Measurements from ENCODE around the gene COMTD1. TPM values are rescaled to one million over a fixed set of nuclear protein-coding genes. Genes with fewer than 3 reads are reported as not detected.

Gene COMTD1
- total and polyA plus RNA-seq, 7 experiments from 2014 or later = 8.8 to 29.2 (median 14.8) TPM

- H3K36me3 ChIP-seq (ENCODE audit: control insufficient read depth in 2 of 3, insufficient read depth in 3 of 3, low read length in 3 of 3) = no peaks in the 10 kb centered on the region
- no peak for DNase-seq
- H3K36me3 Mint-ChIP-seq = no peaks in the 10 kb centered on the region
- H3K27me3 Mint-ChIP-seq = peaks cover 0 to 2% (median 0%) of the 10 kb centered on the region in 5 donors
- no peak overlapping the region for H3K27ac ChIP-seq (ENCODE audit: low read depth, low read length)
- no peak overlapping the region for H3K4me3 ChIP-seq (ENCODE audit: low read length)
- H3K4me3 Mint-ChIP-seq = peak overlapping the region in 1 of 10 donors; percentile 38
- no peak for ATAC-seq
- POLR2A ChIA-PET = no interaction called here
- H3K9me3 ChIP-seq (ENCODE audit: control insufficient read depth in 2 of 3, low read length in 3 of 3) = no peaks in the 10 kb centered on the region
- H3K27me3 ChIP-seq (ENCODE audit: control insufficient read depth in 2 of 2, insufficient read depth in 2 of 2, low read length in 2 of 2) = no peaks in the 10 kb centered on the region
- no peaks in the 10 kb centered on the region for H3K9me3 Mint-ChIP-seq
- H3K4me1 Mint-ChIP-seq = peaks cover 2 to 6% (median 5%) of the 10 kb centered on the region in 7 donors
- H3K4me1 ChIP-seq (ENCODE audit: control insufficient read depth in 2 of 2, insufficient read depth in 2 of 2, low read length in 2 of 2) = peaks cover 0 to 3% of the 10 kb centered on the region in 2 donors
- CTCF ChIA-PET = no interaction called here
- intact Hi-C loops (cut with micrococcal nuclease) = loop anchor here (5.0 to 10.0 kb wide), 6 partner anchors 217 to 1364 kb away; partner anchors contain the start of genes CAMK2G (in 1 of the 2) and VCL (in 1 of the 2)
- H3K27ac Mint-ChIP-seq = peak overlapping the region in 1 of 9 donors; percentile 59
Observed at GRCh38 chr10:75239096-75239790, 3.5 kb upstream of the COMTD1 start.

GRCh38 chr10:75238182-75239095 is 2.7 kb upstream of the COMTD1 start:
- H3K4me3 ChIP-seq (ENCODE audit: low read length) = no peak overlapping the region
- H3K36me3 ChIP-seq (ENCODE audit: control insufficient read depth in 2 of 3, insufficient read depth in 3 of 3, low read length in 3 of 3) = no peaks in the 10 kb centered on the region
- DNase-seq = peak in 1 of 9 donors; percentile 16
- no peaks in the 10 kb centered on the region for H3K36me3 Mint-ChIP-seq
- no peaks in the 10 kb centered on the region for H3K27me3 ChIP-seq (ENCODE audit: control insufficient read depth in 2 of 2, insufficient read depth in 2 of 2, low read length in 2 of 2)
- CTCF ChIA-PET = interaction anchor here (0.7 to 8.6 kb wide), 4 partner anchors 9 to 74 kb away, joined by 4 to 183 read pairs (median 14); partner anchors contain the start of gene VDAC2
- peak overlapping the region in 1 of 9 donors; percentile 59 for H3K27ac Mint-ChIP-seq
- no peak overlapping the region for H3K27ac ChIP-seq (ENCODE audit: low read depth, low read length)
- H3K4me1 Mint-ChIP-seq = peaks cover 5 to 10% (median 8%) of the 10 kb centered on the region in 7 donors
- no peaks in the 10 kb centered on the region for H3K9me3 ChIP-seq (ENCODE audit: control insufficient read depth in 2 of 3, low read length in 3 of 3)
- intact Hi-C loops (cut with micrococcal nuclease) = loop anchor here (5.0 to 10.0 kb wide), 6 partner anchors 216 to 1364 kb away; partner anchors contain the start of genes CAMK2G (in 1 of the 2) and VCL (in 1 of the 2)
- no peak overlapping the region for H3K4me3 Mint-ChIP-seq
- H3K27me3 Mint-ChIP-seq = no peaks in the 10 kb centered on the region
- no peak for ATAC-seq
- POLR2A ChIA-PET = no interaction called here
- H3K4me1 ChIP-seq (ENCODE audit: control insufficient read depth in 2 of 2, insufficient read depth in 2 of 2, low read length in 2 of 2) = peaks cover 4 to 9% of the 10 kb centered on the region in 2 donors
- no peaks in the 10 kb centered on the region for H3K9me3 Mint-ChIP-seq

GRCh38 chr10:75236178-75236825 is 545 bp upstream of the COMTD1 start:
- Mint-ChIP-seq H3K36me3 (peaks cover 0 to 7% (median 5%) of the 10 kb centered on the region in 5 donors), H3K4me1 (peaks cover 7 to 20% (median 13%) of the 10 kb centered on the region in 7 donors), H3K27me3 (no peaks in the 10 kb centered on the region), H3K27ac (peak overlapping the region; percentile 73 to 97 (median 86)), H3K9me3 (no peaks in the 10 kb centered on the region), H3K4me3 (peak overlapping the region; percentile 39 to 86 (median 82))
- DNase-seq (no peak), ATAC-seq (no peak)
- H3K9me3 ChIP-seq (ENCODE audit: control insufficient read depth in 2 of 3, low read length in 3 of 3) = no peaks in the 10 kb centered on the region
- H3K36me3 ChIP-seq (ENCODE audit: control insufficient read depth in 2 of 3, insufficient read depth in 3 of 3, low read length in 3 of 3) = peaks cover 0 to 13% (median 10%) of the 10 kb centered on the region in 3 experiments
- ChIA-PET POLR2A (interaction anchor here (1.1 to 7.7 kb wide), 4 partner anchors 26 to 125 kb away, joined by 3 to 122 read pairs (median 6); partner anchors contain the start of genes SAMD8 and VDAC2), CTCF (interaction anchor here (0.8 to 8.6 kb wide), 9 partner anchors 9 to 992 kb away, joined by 3 to 183 read pairs (median 5); partner anchors contain the start of genes SAMD8 and VDAC2)
- H3K27ac ChIP-seq (ENCODE audit: low read depth, low read length) = peak overlapping the region; percentile 53
- peaks cover 4 to 11% of the 10 kb centered on the region in 2 donors for H3K4me1 ChIP-seq (ENCODE audit: control insufficient read depth in 2 of 2, insufficient read depth in 2 of 2, low read length in 2 of 2)
- no peaks in the 10 kb centered on the region for H3K27me3 ChIP-seq (ENCODE audit: control insufficient read depth in 2 of 2, insufficient read depth in 2 of 2, low read length in 2 of 2)
- no peak overlapping the region for H3K4me3 ChIP-seq (ENCODE audit: low read length)
- intact Hi-C loops (cut with micrococcal nuclease) = loop anchor here (1.0 to 10.0 kb wide), 12 partner anchors 48 to 1362 kb away; partner anchors contain the start of genes CAMK2G (in 1 of the 2) and VCL (in 1 of the 2)

- peak in 2 of 9 donors; percentile 14 to 28 for DNase-seq
- Histone ChIP-seq H3K4me1 (ENCODE audit: control insufficient read depth in 2 of 2, insufficient read depth in 2 of 2, low read length in 2 of 2) (peaks cover 4 to 11% of the 10 kb centered on the region in 2 donors), H3K27me3 (ENCODE audit: control insufficient read depth in 2 of 2, insufficient read depth in 2 of 2, low read length in 2 of 2) (no peaks in the 10 kb centered on the region), H3K36me3 (ENCODE audit: control insufficient read depth in 2 of 3, insufficient read depth in 3 of 3, low read length in 3 of 3) (peaks cover 0 to 18% (median 12%) of the 10 kb centered on the region in 3 experiments), H3K27ac (ENCODE audit: low read depth, low read length) (peak overlapping the region; percentile 78), H3K9me3 (ENCODE audit: control insufficient read depth in 2 of 3, low read length in 3 of 3) (no peaks in the 10 kb centered on the region), H3K4me3 (ENCODE audit: low read length) (peak overlapping the region; percentile 80)
- H3K36me3 Mint-ChIP-seq = peaks cover 0 to 14% (median 12%) of the 10 kb centered on the region in 5 donors
- ChIA-PET POLR2A (interaction anchor here (0.9 to 7.7 kb wide), 7 partner anchors 12 to 409 kb away, joined by 3 to 122 read pairs (median 4); partner anchors contain the start of genes SAMD8 and VDAC2), CTCF (interaction anchor here (0.6 to 8.6 kb wide), 10 partner anchors 8 to 1089 kb away, joined by 3 to 183 read pairs (median 3); partner anchors contain the start of gene VDAC2)
- peaks cover 12 to 27% (median 20%) of the 10 kb centered on the region in 7 donors for H3K4me1 Mint-ChIP-seq
- no peaks in the 10 kb centered on the region for H3K27me3 Mint-ChIP-seq
- H3K27ac Mint-ChIP-seq = peak overlapping the region in 6 of 9 donors; percentile 74 to 97 (median 89)
- ATAC-seq = no peak
- intact Hi-C loops (cut with micrococcal nuclease) = loop anchor here (1.0 to 10.0 kb wide), 21 partner anchors 25 to 1823 kb away; partner anchors contain the start of genes KAT6B (in 2 of the 2), SAMD8 (in 2 of the 2), VCL (in 2 of the 2) and VDAC2 (in 2 of the 2)
- peak overlapping the region; percentile 73 to 88 (median 82) for H3K4me3 Mint-ChIP-seq
- H3K9me3 Mint-ChIP-seq = no peaks in the 10 kb centered on the region
Observed at GRCh38 chr10:75234683-75235374, 928 bp downstream of the COMTD1 start.

- H3K4me1 ChIP-seq (ENCODE audit: control insufficient read depth in 2 of 2, insufficient read depth in 2 of 2, low read length in 2 of 2) = peaks cover 4 to 11% of the 10 kb centered on the region in 2 donors
- peak; percentile 89 for ATAC-seq
- H3K27me3 ChIP-seq (ENCODE audit: control insufficient read depth in 2 of 2, insufficient read depth in 2 of 2, low read length in 2 of 2) = no peaks in the 10 kb centered on the region
- ChIA-PET CTCF (interaction anchor here (0.9 to 8.6 kb wide), 5 partner anchors 23 to 990 kb away, joined by 3 to 183 read pairs (median 24); partner anchors contain the start of gene VDAC2), POLR2A (interaction anchor here (0.9 to 7.7 kb wide), 7 partner anchors 11 to 408 kb away, joined by 3 to 122 read pairs (median 4); partner anchors contain the start of genes SAMD8 and VDAC2)
- H3K4me3 Mint-ChIP-seq = peak overlapping the region; percentile 73 to 88 (median 80)
- intact Hi-C loops (cut with micrococcal nuclease) = loop anchor here (1.0 to 10.0 kb wide), 17 partner anchors 24 to 1822 kb away; partner anchors contain the start of genes KAT6B (in 2 of the 2), SAMD8 (in 2 of the 2), VCL (in 2 of the 2) and VDAC2 (in 2 of the 2)
- peak overlapping the region; percentile 73 to 97 (median 90) for H3K27ac Mint-ChIP-seq
- H3K9me3 ChIP-seq (ENCODE audit: control insufficient read depth in 2 of 3, low read length in 3 of 3) = no peaks in the 10 kb centered on the region
- H3K9me3 Mint-ChIP-seq = no peaks in the 10 kb centered on the region
- peaks cover 12 to 31% (median 20%) of the 10 kb centered on the region in 7 donors for H3K4me1 Mint-ChIP-seq
- no peaks in the 10 kb centered on the region for H3K27me3 Mint-ChIP-seq
- DNase-seq = peak; percentile 96 to 99 (median 98)
- H3K4me3 ChIP-seq (ENCODE audit: low read length) = peak overlapping the region; percentile 80
- H3K36me3 Mint-ChIP-seq = peaks cover 0 to 15% (median 12%) of the 10 kb centered on the region in 5 donors
- H3K36me3 ChIP-seq (ENCODE audit: control insufficient read depth in 2 of 3, insufficient read depth in 3 of 3, low read length in 3 of 3) = peaks cover 0 to 23% (median 15%) of the 10 kb centered on the region in 3 experiments
- H3K27ac ChIP-seq (ENCODE audit: low read depth, low read length) = peak overlapping the region; percentile 78
Observed at GRCh38 chr10:75234017-75234682, 1.6 kb downstream of the COMTD1 start.
